A673 (cell line): ENCODE measurements around the gene TBXA2R. TPM values are rescaled to one million over a fixed set of nuclear protein-coding genes. Genes with fewer than 3 reads are reported as not detected.

Source experiments
- BruUV-seq: library from RNA; stranded (reverse); fragments of 400-500 nt; replicated peaks from 2 replicates; lab custom pipeline; 2021; lab: Mats Ljungman, UMichigan
- CTCF ChIA-PET: fragments of 300-600 bp; sonication (Branson Sonifier 250); formaldehyde crosslinking; loops from one replicate; lab custom pipeline; 2022; ENCODE audit warnings: antibody characterized with exemption; lab: Charles Lee
- POLR2A ChIA-PET: fragments of 300-600 bp; sonication (Branson Sonifier 250); formaldehyde crosslinking; loops from one replicate; lab custom pipeline; 2022; ENCODE audit warnings: antibody characterized with exemption; ENCODE audit not compliant: low non-redundant PET; lab: Charles Lee
- DNase-seq: peaks from one replicate; pipeline ENCODE4 v3.0.0-alpha.2; 2015; ENCODE audit warnings: low spot score
- H3K27ac ChIP-seq: fragments of 200-600 bp; sonication (generic); 2 replicates; pipeline ENCODE4 v1.5.1; 2016; ENCODE audit warnings: mixed run types, low read depth, mild to moderate bottlenecking, mixed read lengths, antibody characterized with exemption, low read length; ENCODE audit not compliant: poor library complexity, severe bottlenecking
- H3K27me3 ChIP-seq: fragments of 200-600 bp; sonication (generic); replicated peaks from 2 replicates; pipeline ENCODE4 v1.6.1; 2017; ENCODE audit warnings: mixed run types, low read depth, mild to moderate bottlenecking, mixed read lengths, antibody characterized with exemption, low read length; ENCODE audit not compliant: insufficient read depth, poor library complexity
- H3K36me3 ChIP-seq: fragments of 200-600 bp; sonication (generic); 2 replicates; pipeline ENCODE4 v1.6.1; 2016; ENCODE audit warnings: mixed run types, mild to moderate bottlenecking, mixed read lengths, antibody characterized with exemption, low read length; ENCODE audit not compliant: insufficient read depth, poor library complexity, severe bottlenecking
- H3K4me1 ChIP-seq: fragments of 200-600 bp; sonication (generic); 2 replicates; pipeline ENCODE4 v1.6.1; 2017; ENCODE audit warnings: mixed run types, mild to moderate bottlenecking, mixed read lengths, antibody characterized with exemption, low read length; ENCODE audit not compliant: insufficient read depth, poor library complexity, severe bottlenecking
- H3K4me3 ChIP-seq: fragments of 200-600 bp; sonication (generic); 2 replicates; pipeline ENCODE4 v1.5.1; 2016; ENCODE audit warnings: low read depth, mixed run types, mild to moderate bottlenecking, mixed read lengths, low read length; ENCODE audit not compliant: poor library complexity, severe bottlenecking
- H3K9me3 ChIP-seq: fragments of 200-600 bp; sonication (generic); 2 replicates; pipeline ENCODE4 v1.6.1; 2016; ENCODE audit warnings: mixed run types, low read depth, mild to moderate bottlenecking, mixed read lengths, antibody characterized with exemption, low read length; ENCODE audit not compliant: poor library complexity, severe bottlenecking
- EZH2 ChIP-seq: fragments of 200-600 bp; sonication (generic); IDR thresholded peaks from 2 replicates; pipeline ENCODE4 v1.6.1; 2017; ENCODE audit warnings: borderline replicate concordance, low read depth, mild to moderate bottlenecking, mixed read lengths, antibody characterized with exemption, low read length; ENCODE audit not compliant: poor library complexity, severe bottlenecking
- intact Hi-C: fragments of 100-400 bp; cut with micrococcal nuclease; formaldehyde crosslinking; loops from one replicate; pipeline ENCODE4 v1.10.0; 2022; ENCODE audit not compliant: unreplicated experiment
- total RNA-seq: library from RNA; stranded (reverse); gene quantifications from 2 replicates; pipeline ENCODE4 v1.2.3, GENCODE V29; 2021
- TF ChIP-seq, protein P1 (sequence below): fragments of 300-800, 200-600 bp; sonication (generic); conservative IDR thresholded peaks from 2 replicates; pipeline ENCODE4 v1.5.1; 2017; ENCODE audit warnings: low read depth, mild to moderate bottlenecking, antibody characterized with exemption, low read length, moderate library complexity, mixed read lengths

Gene TBXA2R
- total RNA-seq, 1 experiment from 2014 or later: 0.56 TPM

DNA sequence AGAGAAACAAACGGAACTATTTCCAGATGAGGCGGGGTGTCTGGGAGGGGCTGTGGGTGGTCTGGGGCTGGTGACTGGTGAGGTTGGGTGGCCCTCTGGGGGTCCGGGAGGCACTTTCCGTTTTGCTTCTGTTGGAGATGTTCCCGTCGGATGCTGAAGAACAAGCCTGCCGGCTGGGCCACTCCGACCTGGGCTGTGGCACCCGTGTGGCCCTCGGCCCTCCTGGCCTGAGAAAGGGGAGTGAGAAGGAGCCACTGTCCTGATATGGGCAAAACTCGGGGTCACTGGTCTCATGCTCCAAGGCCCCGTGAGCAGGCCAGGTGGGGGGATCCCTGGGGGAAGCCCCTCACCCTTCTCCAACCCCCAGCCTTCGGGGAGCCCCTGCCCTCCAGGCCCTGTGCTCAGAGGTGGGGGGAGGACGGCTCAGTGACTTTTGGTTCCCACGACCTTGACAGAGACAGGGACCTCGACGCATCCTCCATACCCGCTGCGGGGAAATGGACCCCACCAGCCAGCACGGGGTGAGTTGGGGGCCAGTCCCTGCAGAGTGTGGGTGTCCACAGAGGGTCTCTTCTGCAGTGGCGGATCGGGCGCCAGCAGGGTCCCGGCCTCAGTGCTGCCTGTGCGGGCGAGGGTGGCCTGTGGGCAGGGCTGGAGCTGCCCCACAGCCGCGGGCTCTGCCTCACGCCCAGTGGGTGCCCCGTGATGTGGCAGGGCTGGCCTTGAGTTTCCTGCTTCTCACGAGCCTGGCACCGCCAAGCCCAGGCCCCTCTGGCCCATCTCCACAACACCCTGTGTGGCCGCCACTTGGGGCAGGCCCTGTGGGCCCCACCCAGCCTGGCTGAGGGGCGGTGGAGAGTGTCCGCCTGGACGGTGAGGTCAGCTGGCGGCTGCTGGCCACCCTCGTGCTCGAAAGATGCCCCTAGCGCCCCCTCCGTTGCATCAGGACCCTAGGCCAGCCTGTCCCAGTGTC is 4.4 kb upstream of the TBXA2R start:
- POLR2A ChIA-PET: interaction anchor here (0.6 kb wide), 1 partner anchor 132 kb away, joined by 3 read pairs; no protein-coding TSS in a partner anchor
- H3K4me3 ChIP-seq: no peak overlapping the region
- peaks cover 6% of the 10 kb centered on the region for H3K36me3 ChIP-seq
- TF ChIP-seq EZH2: no peak
- TF ChIP-seq, protein P1, sequence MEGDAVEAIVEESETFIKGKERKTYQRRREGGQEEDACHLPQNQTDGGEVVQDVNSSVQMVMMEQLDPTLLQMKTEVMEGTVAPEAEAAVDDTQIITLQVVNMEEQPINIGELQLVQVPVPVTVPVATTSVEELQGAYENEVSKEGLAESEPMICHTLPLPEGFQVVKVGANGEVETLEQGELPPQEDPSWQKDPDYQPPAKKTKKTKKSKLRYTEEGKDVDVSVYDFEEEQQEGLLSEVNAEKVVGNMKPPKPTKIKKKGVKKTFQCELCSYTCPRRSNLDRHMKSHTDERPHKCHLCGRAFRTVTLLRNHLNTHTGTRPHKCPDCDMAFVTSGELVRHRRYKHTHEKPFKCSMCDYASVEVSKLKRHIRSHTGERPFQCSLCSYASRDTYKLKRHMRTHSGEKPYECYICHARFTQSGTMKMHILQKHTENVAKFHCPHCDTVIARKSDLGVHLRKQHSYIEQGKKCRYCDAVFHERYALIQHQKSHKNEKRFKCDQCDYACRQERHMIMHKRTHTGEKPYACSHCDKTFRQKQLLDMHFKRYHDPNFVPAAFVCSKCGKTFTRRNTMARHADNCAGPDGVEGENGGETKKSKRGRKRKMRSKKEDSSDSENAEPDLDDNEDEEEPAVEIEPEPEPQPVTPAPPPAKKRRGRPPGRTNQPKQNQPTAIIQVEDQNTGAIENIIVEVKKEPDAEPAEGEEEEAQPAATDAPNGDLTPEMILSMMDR: no peak
- no peaks in the 10 kb centered on the region for H3K27me3 ChIP-seq
- H3K27ac ChIP-seq: peak overlapping the region; percentile 50
- BruUV-seq: no TSS peak
- no peak for DNase-seq
- CTCF ChIA-PET: no interaction called here
- no peaks in the 10 kb centered on the region for H3K9me3 ChIP-seq
- H3K4me1 ChIP-seq: peaks cover 6% of the 10 kb centered on the region
- intact Hi-C loops: no loop called here

DNA sequence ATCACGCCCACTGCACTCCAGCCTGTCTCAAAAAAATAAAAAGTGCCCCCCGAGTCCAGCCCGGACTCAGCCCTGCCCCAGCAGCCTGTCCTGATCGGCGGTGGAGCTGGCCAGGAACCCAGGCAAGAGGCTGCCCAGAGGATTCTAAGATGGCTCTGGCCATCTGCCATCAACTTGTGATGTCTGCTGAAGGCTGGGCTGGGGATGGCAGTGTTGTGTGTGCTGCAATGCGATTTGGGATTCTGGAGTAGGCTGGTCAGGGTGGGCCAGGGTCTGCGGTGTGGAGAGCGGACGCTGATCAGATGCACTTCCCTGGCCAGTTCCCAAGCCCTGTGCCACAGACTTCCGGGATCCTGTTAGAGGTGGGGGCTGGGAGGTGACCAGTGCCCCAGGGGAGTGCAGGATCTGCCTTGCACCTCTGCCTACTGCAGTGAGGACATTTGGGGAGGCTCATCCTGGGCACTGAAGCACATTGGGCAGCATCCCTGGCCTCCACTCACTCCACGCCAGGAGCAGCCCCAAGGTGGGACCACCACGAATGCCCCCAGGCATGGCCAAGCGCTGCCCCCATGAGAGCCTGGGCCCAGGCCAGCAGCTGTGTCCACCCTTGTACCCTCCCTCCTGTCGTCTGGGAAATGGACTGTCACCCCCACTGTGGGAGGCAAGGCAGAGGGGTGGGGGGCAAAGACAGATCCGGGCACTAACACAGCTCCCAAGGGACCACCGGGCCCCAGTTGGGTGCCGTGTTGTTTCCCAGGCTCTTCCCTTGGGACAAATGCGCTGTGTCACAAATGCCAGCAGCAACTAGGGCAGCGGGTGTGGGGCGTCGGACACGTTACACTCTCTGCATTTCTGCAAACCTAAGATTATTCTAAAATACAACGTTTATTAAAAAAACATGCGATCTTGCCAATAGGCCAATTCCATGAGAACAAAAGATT is 3.4 kb upstream of the TBXA2R start:
- Histone ChIP-seq H3K4me1 (peaks cover 7% of the 10 kb centered on the region), H3K9me3 (no peaks in the 10 kb centered on the region), H3K4me3 (no peak overlapping the region), H3K27ac (peak overlapping the region; percentile 50), H3K36me3 (peaks cover 6% of the 10 kb centered on the region), H3K27me3 (no peaks in the 10 kb centered on the region)
- CTCF ChIA-PET: no interaction called here
- no TSS peak for BruUV-seq
- TF ChIP-seq, protein P1: no peak
- no peak for TF ChIP-seq EZH2
- peak; percentile 45 for DNase-seq
- intact Hi-C loops: no loop called here
- POLR2A ChIA-PET: interaction anchor here (0.6 kb wide), 1 partner anchor 131 kb away, joined by 3 read pairs; no protein-coding TSS in a partner anchor

DNA sequence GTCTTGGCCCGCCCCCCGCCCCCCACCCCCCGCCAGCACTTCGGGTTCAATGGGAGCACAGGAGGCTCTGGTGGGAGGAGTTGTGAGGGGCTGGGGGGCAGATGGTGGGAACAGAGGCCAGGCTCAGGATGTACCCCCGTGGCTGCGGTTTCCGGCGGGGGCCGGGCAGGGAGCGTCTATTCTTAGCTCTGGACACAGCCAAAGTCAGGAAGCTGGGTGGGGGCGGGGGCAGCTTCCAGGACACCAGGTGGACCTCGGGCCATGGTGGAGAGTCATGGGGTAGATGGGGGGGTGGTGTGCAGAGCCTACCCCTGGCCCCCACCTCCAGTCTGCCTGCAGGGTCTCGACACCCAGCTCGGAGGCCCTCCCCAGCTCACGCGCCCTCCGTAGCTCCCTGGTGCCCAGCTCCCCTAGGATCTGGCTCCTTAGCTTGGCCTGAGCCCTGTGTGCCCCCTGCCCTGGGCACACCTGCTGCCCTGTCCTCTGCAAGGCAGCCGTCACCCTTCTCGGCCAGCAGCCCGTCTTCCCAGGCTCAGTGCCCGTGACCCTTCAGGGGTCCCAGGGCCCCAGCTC is 2.2 kb upstream of the TBXA2R start:
- no peak overlapping the region for H3K27ac ChIP-seq
- TF ChIP-seq, protein P1: no peak
- TF ChIP-seq EZH2: no peak
- H3K27me3 ChIP-seq: no peaks in the 10 kb centered on the region
- ChIA-PET POLR2A (no interaction called here), CTCF (no interaction called here)
- peak; percentile 44 for DNase-seq
- H3K4me3 ChIP-seq: no peak overlapping the region
- H3K4me1 ChIP-seq: peaks cover 11% of the 10 kb centered on the region
- H3K9me3 ChIP-seq: no peaks in the 10 kb centered on the region
- no TSS peak for BruUV-seq
- intact Hi-C loops: no loop called here
- peaks cover 6% of the 10 kb centered on the region for H3K36me3 ChIP-seq
